GM13977 (cell line): ENCODE results near the gene FAHD1.

Experiments
- DNase-seq: peaks from one replicate; pipeline ENCODE4 v3.0.0; 2012; ENCODE audit warnings: low spot score
- CTCF ChIP-seq: IDR thresholded peaks from 2 replicates; pipeline ENCODE4 v1.5.1; 2012; ENCODE audit warnings: mild to moderate bottlenecking, control low read depth; ENCODE audit not compliant: insufficient read depth; ENCODE audit errors: extremely low read depth, missing control alignments
- in situ Hi-C: fragments of 300-500 bp; cut with MboI; formaldehyde crosslinking; loops from one replicate; pipeline ENCODE4 v1.12.0; 2022; ENCODE audit warnings: low sequenced_read_pairs, low pct_unique_long_range_greater_than_20kb, mixed read lengths, inconsistent platforms; ENCODE audit not compliant: unreplicated experiment

Gene FAHD1

GRCh38 chr16:1786242-1787055 lies 40.6 kb upstream of the FAHD1 start:
- DNase-seq, result no peak
- peak; percentile 19 for TF ChIP-seq CTCF
- in situ Hi-C loops, result no loop called here

- no peak for TF ChIP-seq CTCF
- DNase-seq, result no peak
- in situ Hi-C loops, result no loop called here
Measured at GRCh38 chr16:1787056-1787321, 40.0 kb upstream of the FAHD1 start.

- no peak for DNase-seq
- TF ChIP-seq CTCF, result no peak
- in situ Hi-C loops, result no loop called here
Measured at GRCh38 chr16:1787322-1788094, 39.5 kb upstream of the FAHD1 start.

GRCh38 chr16:1788095-1788707 lies 38.8 kb upstream of the FAHD1 start:
- no peak for DNase-seq
- in situ Hi-C loops, result no loop called here
- no peak for TF ChIP-seq CTCF

GRCh38 chr16:1788708-1789100 lies 38.3 kb upstream of the FAHD1 start:
- in situ Hi-C loops, result no loop called here

More at GRCh38 chr16:1788708-1789100, 38.3 kb upstream of the FAHD1 start:
- TF ChIP-seq CTCF, result no peak
- DNase-seq, result no peak
